NCI-H82 treated with DMSO at 0.1 percent for 48 hours (cell line): ENCODE results near the gene PCDHA10.
"Not testable (repeated sequence)": the region's sequence is repeated elsewhere in the genome, so short reads cannot be mapped to it uniquely, and the experiment has no call there.

Source experiments
- DNase-seq: peaks from one replicate; lab custom pipeline; 2025; ENCODE audit not compliant: unreplicated experiment; lab: John Stamatoyannopoulos, UW

PCDHA10 gene, protein sequence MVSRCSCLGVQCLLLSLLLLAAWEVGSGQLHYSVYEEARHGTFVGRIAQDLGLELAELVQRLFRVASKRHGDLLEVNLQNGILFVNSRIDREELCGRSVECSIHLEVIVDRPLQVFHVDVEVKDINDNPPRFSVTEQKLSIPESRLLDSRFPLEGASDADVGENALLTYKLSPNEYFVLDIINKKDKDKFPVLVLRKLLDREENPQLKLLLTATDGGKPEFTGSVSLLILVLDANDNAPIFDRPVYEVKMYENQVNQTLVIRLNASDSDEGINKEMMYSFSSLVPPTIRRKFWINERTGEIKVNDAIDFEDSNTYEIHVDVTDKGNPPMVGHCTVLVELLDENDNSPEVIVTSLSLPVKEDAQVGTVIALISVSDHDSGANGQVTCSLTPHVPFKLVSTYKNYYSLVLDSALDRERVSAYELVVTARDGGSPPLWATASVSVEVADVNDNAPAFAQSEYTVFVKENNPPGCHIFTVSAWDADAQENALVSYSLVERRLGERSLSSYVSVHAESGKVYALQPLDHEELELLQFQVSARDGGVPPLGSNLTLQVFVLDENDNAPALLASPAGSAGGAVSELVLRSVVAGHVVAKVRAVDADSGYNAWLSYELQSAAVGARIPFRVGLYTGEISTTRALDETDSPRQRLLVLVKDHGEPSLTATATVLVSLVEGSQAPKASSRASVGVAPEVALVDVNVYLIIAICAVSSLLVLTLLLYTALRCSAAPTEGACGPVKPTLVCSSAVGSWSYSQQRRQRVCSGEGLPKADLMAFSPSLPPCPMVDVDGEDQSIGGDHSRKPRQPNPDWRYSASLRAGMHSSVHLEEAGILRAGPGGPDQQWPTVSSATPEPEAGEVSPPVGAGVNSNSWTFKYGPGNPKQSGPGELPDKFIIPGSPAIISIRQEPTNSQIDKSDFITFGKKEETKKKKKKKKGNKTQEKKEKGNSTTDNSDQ

DNA sequence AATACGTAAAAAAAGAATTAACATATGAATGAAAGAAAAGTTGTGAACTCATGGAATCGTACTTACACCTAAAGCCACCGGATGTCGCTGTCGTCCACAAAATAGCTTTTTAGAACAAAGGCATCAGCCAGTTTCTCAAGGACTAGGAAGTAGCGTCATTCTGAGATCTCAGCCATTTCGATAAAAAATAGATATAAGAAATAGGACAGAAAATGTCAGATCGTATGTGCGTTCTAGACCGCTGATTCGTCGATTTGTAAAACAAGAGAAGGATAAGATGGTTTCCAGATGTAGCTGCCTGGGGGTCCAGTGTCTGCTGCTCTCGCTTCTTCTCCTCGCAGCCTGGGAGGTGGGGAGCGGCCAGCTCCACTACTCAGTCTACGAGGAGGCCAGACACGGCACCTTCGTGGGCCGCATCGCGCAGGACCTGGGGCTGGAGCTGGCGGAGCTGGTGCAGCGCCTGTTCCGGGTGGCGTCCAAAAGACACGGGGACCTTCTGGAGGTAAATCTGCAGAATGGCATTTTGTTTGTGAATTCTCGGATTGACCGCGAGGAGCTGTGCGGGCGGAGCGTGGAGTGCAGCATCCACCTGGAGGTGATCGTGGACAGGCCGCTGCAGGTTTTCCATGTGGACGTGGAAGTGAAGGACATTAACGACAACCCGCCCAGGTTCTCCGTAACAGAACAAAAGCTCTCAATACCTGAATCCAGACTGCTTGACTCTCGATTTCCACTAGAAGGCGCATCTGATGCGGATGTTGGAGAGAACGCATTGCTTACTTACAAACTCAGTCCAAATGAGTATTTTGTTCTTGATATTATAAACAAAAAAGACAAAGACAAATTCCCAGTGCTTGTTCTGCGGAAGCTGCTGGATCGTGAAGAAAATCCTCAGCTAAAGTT is at the start of gene PCDHA10:
Gene PCDHA10, plus strand, starts transcription at position 126 of the 903 bp plus-strand sequence. Its CDS starts 152 bp downstream, at position 278.
- no peak for DNase-seq

DNA sequence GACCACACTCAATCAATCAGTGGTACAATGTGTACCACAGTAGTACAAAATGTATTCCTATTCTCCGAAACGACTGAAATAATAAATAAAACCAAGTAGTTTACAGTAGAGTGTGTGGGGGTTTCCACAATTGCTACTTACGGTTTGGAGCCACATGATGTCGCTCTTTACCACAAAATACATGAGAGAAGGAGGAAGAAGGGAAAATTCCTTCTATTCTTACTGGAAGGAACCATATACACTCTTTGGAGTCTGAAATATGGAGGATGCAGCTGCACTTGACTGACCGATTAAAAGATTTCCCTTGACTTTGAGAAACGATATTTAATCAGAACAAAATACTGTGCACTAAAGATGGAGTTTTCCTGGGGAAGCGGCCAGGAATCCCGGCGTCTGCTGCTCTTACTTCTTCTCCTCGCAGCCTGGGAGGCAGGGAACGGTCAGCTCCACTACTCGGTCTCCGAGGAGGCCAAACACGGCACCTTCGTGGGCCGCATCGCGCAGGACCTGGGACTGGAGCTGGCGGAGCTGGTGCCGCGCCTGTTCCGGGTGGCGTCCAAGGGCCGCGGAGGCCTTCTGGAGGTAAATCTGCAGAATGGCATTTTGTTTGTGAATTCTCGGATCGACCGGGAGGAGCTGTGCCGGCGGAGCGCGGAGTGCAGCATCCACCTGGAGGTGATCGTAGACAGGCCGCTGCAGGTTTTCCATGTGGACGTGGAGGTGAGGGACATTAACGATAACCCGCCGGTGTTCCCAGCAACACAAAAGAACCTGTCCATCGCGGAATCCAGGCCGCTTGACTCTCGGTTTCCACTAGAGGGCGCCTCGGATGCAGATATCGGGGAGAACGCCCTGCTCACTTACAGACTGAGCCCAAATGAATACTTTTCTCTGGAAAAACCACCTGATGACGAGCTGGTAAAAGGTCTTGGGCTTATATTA is 48.6 kb upstream of the PCDHA10 start, which contains the start of gene PCDHA4:
Gene PCDHA4, plus strand, starts transcription at position 235 of the 942 bp plus-strand sequence.
- no peak for DNase-seq

- DNase-seq: not testable (repeated sequence)
Measured at GRCh38 chr5:140808241-140808888, 47.3 kb upstream of the PCDHA10 start.

- no peak for DNase-seq
Measured at GRCh38 chr5:140808889-140809291, 46.8 kb upstream of the PCDHA10 start.

- no peak for DNase-seq
Measured at GRCh38 chr5:140821375-140822280, 34.1 kb upstream of the PCDHA10 start, which contains the start of gene PCDHA5. Gene PCDHA5, plus strand, starts transcription at chr5:140821613.

GRCh38 chr5:140822281-140822629 is 33.4 kb upstream of the PCDHA10 start:
- no peak for DNase-seq

DNA sequence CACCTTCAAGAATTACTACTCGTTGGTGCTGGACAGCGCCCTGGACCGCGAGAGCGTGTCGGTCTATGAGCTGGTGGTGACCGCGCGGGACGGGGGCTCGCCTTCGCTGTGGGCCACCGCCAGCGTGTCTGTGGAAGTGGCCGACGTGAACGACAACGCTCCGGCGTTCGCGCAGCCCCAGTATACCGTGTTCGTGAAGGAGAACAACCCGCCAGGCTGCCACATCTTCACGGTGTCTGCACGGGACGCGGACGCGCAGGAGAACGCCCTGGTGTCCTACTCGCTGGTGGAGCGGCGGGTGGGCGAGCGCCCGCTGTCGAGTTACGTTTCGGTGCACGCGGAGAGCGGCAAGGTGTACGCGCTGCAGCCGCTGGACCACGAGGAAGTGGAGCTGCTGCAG is 32.7 kb upstream of the PCDHA10 start:
- DNase-seq: not testable (repeated sequence)

- DNase-seq: no peak
Measured at GRCh38 chr5:140823475-140823874, 32.2 kb upstream of the PCDHA10 start.

DNA sequence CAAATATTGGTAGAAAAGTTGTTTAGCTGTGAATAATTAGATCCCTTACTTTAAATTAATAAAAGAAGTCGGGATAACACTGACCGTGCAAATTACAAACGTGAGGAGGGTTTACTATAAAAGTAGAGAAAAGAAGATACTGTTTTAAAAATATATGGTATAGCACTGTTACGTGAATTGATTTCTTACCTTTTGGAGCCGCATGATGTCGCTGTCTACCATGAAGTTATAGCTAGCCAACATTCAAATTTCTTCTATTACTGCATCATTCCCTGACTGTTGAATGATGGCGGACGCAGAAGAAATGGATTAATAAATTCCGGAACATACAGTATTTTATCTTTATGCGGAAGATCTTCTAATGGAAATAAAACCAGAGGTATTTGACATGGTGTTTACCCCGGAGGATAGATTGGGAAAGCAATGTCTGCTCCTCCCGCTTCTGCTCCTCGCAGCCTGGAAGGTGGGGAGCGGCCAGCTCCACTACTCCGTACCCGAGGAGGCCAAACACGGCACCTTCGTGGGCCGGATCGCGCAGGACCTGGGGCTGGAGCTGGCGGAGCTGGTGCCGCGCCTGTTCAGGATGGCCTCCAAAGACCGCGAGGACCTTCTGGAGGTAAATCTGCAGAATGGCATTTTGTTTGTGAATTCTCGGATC is 27.9 kb upstream of the PCDHA10 start, which contains the start of gene PCDHA6:
Gene PCDHA6, plus strand, starts transcription at position 257 of the 658 bp plus-strand sequence. Its CDS starts 132 bp downstream, at position 389.
- no peak for DNase-seq

DNA sequence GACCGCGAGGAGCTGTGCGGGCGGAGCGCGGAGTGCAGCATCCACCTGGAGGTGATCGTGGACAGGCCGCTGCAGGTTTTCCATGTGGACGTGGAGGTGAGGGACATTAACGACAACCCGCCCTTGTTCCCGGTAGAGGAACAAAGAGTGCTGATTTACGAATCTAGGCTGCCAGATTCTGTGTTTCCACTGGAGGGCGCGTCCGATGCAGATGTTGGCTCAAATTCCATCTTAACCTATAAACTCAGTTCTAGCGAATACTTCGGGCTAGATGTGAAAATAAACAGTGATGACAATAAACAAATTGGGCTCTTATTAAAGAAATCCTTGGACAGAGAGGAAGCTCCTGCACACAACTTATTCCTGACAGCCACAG is 27.3 kb upstream of the PCDHA10 start:
- no peak for DNase-seq

- not testable (repeated sequence) for DNase-seq
Measured at GRCh38 chr5:140829511-140830501, 25.9 kb upstream of the PCDHA10 start.

DNA sequence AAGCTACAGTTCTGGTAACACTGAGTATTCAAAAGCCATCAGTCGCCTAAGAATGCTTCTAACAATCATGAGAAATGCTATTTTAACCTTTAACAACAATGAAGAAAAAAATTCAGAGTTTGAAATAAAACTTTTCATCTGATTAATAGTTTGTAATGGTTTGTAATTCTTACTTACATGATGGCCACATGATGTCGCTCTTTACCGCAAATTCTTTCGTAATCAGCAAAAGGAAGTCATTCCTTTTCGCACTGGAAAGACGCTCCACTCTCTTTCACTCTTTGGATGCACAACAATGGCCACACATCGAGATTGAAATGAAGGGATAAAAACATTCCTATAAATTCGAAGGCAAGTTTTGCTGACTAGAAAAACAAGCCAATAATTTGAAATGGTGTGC is 21.7 kb upstream of the PCDHA10 start, which contains the start of gene PCDHA7:
Gene PCDHA7, plus strand, starts transcription at position 277 of the 400 bp plus-strand sequence. Its CDS starts 115 bp downstream, at position 392.
- DNase-seq: no peak

DNA sequence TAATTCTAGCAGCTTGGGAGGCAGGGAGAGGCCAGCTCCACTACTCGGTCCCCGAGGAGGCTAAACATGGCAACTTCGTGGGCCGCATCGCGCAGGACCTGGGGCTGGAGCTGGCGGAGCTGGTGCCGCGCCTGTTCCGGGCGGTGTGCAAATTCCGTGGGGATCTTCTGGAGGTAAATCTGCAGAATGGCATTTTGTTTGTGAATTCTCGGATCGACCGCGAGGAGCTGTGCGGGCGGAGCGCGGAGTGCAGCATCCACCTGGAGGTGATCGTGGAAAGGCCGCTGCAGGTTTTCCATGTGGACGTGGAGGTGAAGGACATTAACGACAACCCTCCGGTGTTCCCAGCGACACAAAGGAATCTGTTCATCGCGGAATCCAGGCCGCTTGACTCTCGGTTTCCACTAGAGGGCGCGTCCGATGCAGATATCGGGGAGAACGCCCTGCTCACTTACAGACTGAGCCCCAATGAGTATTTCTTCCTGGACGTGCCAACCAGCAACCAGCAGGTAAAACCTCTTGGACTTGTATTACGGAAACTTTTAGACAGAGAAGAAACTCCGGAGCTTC is 21.2 kb upstream of the PCDHA10 start:
- not testable (repeated sequence) for DNase-seq

- no peak for DNase-seq
Measured at GRCh38 chr5:140835622-140836510, 19.8 kb upstream of the PCDHA10 start.
